ENCODE data around the gene UBE2C.

Gene UBE2C

GRCh38 chr20:45866454-45866853 lies 54.0 kb downstream of the UBE2C start:
- no peak overlapping the region for H3K4me3 ChIP-seq (replicated peaks; ENCODE audit: low read depth, low read length)
- TF ChIP-seq CTCF (IDR thresholded peaks at IDR 0.05; ENCODE audit: low read length, missing control alignments), result no peak
- DNase-seq (ENCODE audit: low read depth), result no peak

All from fibroblast of pulmonary artery (primary cell).